ENCODE results near the gene SLC13A4. TPM values are rescaled to one million over a fixed set of nuclear protein-coding genes. Genes with fewer than 3 reads are reported as not detected.

Gene SLC13A4
- total RNA-seq, 1 experiment from 2014 or later, result not detected

DNA sequence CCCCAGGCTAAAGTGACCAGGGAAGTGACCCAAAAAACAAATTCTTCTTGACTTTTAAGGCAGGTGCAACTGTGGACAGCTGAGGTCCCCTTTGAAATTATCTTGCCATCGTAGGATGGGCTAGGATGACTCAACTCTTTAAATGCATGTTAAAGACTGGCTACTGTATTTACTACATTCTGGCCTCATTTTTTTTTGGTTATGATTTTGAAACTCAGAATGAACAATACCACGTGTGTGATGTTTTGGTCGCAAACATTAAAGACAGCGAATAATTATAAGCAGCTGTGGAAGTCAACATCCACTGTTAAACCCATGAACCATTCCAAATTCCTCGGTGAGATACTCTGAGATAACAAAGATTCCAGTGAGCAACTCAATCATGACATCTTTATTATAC lies 1.2 kb upstream of the SLC13A4 start:
- H3K27ac ChIP-seq (ENCODE audit: low read length), result no peak overlapping the region
- no peaks in the 10 kb centered on the region for H3K36me3 ChIP-seq (ENCODE audit: control insufficient read depth, insufficient read depth, low read length)
- TF ChIP-seq SIN3A (IDR thresholded peaks at IDR 0.05; ENCODE audit: borderline replicate concordance, insufficient read depth, low read depth, low read length) (no peak), POLR2AphosphoS5 (IDR thresholded peaks at IDR 0.05; ENCODE audit: low read depth, low read length) (no peak), REST (IDR thresholded peaks at IDR 0.05; ENCODE audit: insufficient read depth in 1 of 2, low read depth in 2 of 2, low read length in 1 of 2) (no peak), TCF7L2 (IDR thresholded peaks at IDR 0.05; ENCODE audit: low read depth, low read length) (no peak)
- TF ChIP-seq, protein P1, sequence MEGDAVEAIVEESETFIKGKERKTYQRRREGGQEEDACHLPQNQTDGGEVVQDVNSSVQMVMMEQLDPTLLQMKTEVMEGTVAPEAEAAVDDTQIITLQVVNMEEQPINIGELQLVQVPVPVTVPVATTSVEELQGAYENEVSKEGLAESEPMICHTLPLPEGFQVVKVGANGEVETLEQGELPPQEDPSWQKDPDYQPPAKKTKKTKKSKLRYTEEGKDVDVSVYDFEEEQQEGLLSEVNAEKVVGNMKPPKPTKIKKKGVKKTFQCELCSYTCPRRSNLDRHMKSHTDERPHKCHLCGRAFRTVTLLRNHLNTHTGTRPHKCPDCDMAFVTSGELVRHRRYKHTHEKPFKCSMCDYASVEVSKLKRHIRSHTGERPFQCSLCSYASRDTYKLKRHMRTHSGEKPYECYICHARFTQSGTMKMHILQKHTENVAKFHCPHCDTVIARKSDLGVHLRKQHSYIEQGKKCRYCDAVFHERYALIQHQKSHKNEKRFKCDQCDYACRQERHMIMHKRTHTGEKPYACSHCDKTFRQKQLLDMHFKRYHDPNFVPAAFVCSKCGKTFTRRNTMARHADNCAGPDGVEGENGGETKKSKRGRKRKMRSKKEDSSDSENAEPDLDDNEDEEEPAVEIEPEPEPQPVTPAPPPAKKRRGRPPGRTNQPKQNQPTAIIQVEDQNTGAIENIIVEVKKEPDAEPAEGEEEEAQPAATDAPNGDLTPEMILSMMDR (IDR thresholded peaks at IDR 0.05), result no peak
- H3K27me3 ChIP-seq (ENCODE audit: control insufficient read depth, insufficient read depth, low read length), result peaks cover 4% of the 10 kb centered on the region; the same call in 1 of the 2 replicates
- H3K4me1 ChIP-seq (ENCODE audit: control insufficient read depth, insufficient read depth, low read length), result no peaks in the 10 kb centered on the region
- H3K9me3 ChIP-seq (ENCODE audit: control insufficient read depth, insufficient read depth, low read depth, low read length), result no peaks in the 10 kb centered on the region
- CTCF ChIA-PET, result no interaction called here
- intact Hi-C loops (cut with micrococcal nuclease; ENCODE audit: unreplicated experiment), result no loop called here
- POLR2A ChIA-PET, result no interaction called here
- in situ Hi-C loops (cut with HindIII; ENCODE audit: low pct_unique_long_range_greater_than_20kb, low sequenced_read_pairs), result no loop called here
- H3K4me3 ChIP-seq (ENCODE audit: low read depth in 2 of 2, low read length in 2 of 2), result no peak overlapping the region
- DNase-seq (ENCODE audit: low read depth, low spot score), result no peak
- no TSS peak for BruUV-seq (replicated peaks)
- no peak for ATAC-seq

GRCh38 chr7:135726911-135727673 lies 894 bp downstream of the SLC13A4 start:
- H3K4me1 ChIP-seq (ENCODE audit: control insufficient read depth, insufficient read depth, low read length), result no peaks in the 10 kb centered on the region
- no peaks in the 10 kb centered on the region for H3K36me3 ChIP-seq (ENCODE audit: control insufficient read depth, insufficient read depth, low read length)
- ChIA-PET CTCF (no interaction called here), POLR2A (no interaction called here)
- peaks cover 4% of the 10 kb centered on the region; the same call in 1 of the 2 replicates for H3K27me3 ChIP-seq (ENCODE audit: control insufficient read depth, insufficient read depth, low read length)
- H3K27ac ChIP-seq (ENCODE audit: low read length), result no peak overlapping the region
- H3K9me3 ChIP-seq (ENCODE audit: control insufficient read depth, insufficient read depth, low read depth, low read length), result no peaks in the 10 kb centered on the region
- H3K4me3 ChIP-seq (ENCODE audit: low read depth in 2 of 2, low read length in 2 of 2), result no peak overlapping the region
- BruUV-seq (replicated peaks), result no TSS peak
- intact Hi-C loops (cut with micrococcal nuclease; ENCODE audit: unreplicated experiment) (no loop called here), in situ Hi-C loops (cut with HindIII; ENCODE audit: low pct_unique_long_range_greater_than_20kb, low sequenced_read_pairs) (no loop called here)
- no peak for ATAC-seq
- no peak for TF ChIP-seq SIN3A (IDR thresholded peaks at IDR 0.05; ENCODE audit: borderline replicate concordance, insufficient read depth, low read depth, low read length)
- no peak for DNase-seq (ENCODE audit: low read depth, low spot score)

DNA sequence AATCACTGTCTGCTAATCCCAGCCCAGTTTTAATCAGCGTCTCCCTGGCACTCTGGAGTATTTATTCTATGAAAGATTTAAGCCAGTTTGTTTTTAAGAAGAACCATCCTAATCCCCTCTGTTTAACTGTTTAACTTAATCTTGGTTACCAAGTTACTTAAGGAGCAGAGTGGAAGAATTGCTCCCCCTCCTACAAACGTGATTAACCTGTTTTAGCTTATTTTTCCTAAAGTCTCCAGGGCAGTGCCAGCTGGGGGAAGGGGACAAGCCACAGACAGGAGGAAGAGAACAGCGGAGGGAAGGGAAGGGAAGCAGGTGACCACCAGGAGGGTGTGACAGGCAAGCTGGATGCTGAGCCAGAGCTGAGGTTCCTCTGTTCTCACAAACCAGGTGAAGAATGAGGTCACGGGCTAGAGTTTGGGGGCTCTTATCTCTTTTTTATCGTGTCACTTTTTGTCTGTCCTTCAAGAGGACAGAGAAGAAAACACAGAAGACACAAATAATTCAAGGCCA lies 1.7 kb downstream of the SLC13A4 start:
- Histone ChIP-seq H3K27ac (ENCODE audit: low read length) (no peak overlapping the region), H3K9me3 (ENCODE audit: control insufficient read depth, insufficient read depth, low read depth, low read length) (no peaks in the 10 kb centered on the region), H3K4me3 (ENCODE audit: low read depth in 2 of 2, low read length in 2 of 2) (no peak overlapping the region), H3K27me3 (ENCODE audit: control insufficient read depth, insufficient read depth, low read length) (peaks cover 4% of the 10 kb centered on the region; the same call in 1 of the 2 replicates), H3K4me1 (ENCODE audit: control insufficient read depth, insufficient read depth, low read length) (no peaks in the 10 kb centered on the region), H3K36me3 (ENCODE audit: control insufficient read depth, insufficient read depth, low read length) (no peaks in the 10 kb centered on the region)
- DNase-seq (ENCODE audit: low read depth, low spot score), result no peak
- intact Hi-C loops (cut with micrococcal nuclease; ENCODE audit: unreplicated experiment), result no loop called here
- POLR2A ChIA-PET, result no interaction called here
- no TSS peak for BruUV-seq (replicated peaks)
- CTCF ChIA-PET, result no interaction called here
- ATAC-seq, result no peak
- TF ChIP-seq, protein P1 (IDR thresholded peaks at IDR 0.05), result no peak
- in situ Hi-C loops (cut with HindIII; ENCODE audit: low pct_unique_long_range_greater_than_20kb, low sequenced_read_pairs), result no loop called here
